Measurements from ENCODE around the gene ACBD6.

ACBD6 gene

GRCh38 chr1:180301135-180301742 lies 201.1 kb downstream of the ACBD6 start:
- no peaks in the 10 kb centered on the region for H4K20me1 ChIP-seq (ENCODE audit: control insufficient read depth, insufficient read depth, low read depth, low read length)
- H3K27ac ChIP-seq (ENCODE audit: low read depth, low read length), result no peak overlapping the region
- TF ChIP-seq EZH2phosphoT487 (IDR thresholded peaks at IDR 0.05; ENCODE audit: borderline replicate concordance, low read length) (no peak), CTCF (IDR thresholded peaks at IDR 0.05; ENCODE audit: low read depth, low read length, poor library complexity, severe bottlenecking) (no peak)
- no peaks in the 10 kb centered on the region for H3K36me3 ChIP-seq (ENCODE audit: control insufficient read depth, low read length)
- H3K4me2 ChIP-seq (ENCODE audit: low read length), result no peak overlapping the region
- H3K79me2 ChIP-seq (ENCODE audit: control insufficient read depth, low read length), result no peaks in the 10 kb centered on the region
- peaks cover 3% of the 10 kb centered on the region; the same call in 1 of the 2 replicates for H3K4me1 ChIP-seq (ENCODE audit: control insufficient read depth, low read length)
- H3K9me3 ChIP-seq (ENCODE audit: control insufficient read depth, insufficient read depth, low read length), result no peaks in the 10 kb centered on the region; the same call in 1 of the 2 replicates
- H3K9me2 ChIP-seq (replicated peaks; ENCODE audit: control insufficient read depth, low read length), result no peaks in the 10 kb centered on the region
- no peaks in the 10 kb centered on the region for H3F3A ChIP-seq (ENCODE audit: control insufficient read depth, insufficient read depth)
- H3K4me3 ChIP-seq (ENCODE audit: low read length), result no peak overlapping the region
- H3K27me3 ChIP-seq (ENCODE audit: control insufficient read depth, low read length), result no peaks in the 10 kb centered on the region

- Histone ChIP-seq H4K20me1 (ENCODE audit: control insufficient read depth, insufficient read depth, low read depth, low read length) (no peaks in the 10 kb centered on the region), H3K79me2 (ENCODE audit: control insufficient read depth, low read length) (no peaks in the 10 kb centered on the region), H3K27me3 (ENCODE audit: control insufficient read depth, low read length) (no peaks in the 10 kb centered on the region), H3K4me1 (ENCODE audit: control insufficient read depth, low read length) (peaks cover 3% of the 10 kb centered on the region; the same call in 1 of the 2 replicates), H3F3A (ENCODE audit: control insufficient read depth, insufficient read depth) (no peaks in the 10 kb centered on the region), H3K4me2 (ENCODE audit: low read length) (no peak overlapping the region), H3K36me3 (ENCODE audit: control insufficient read depth, low read length) (no peaks in the 10 kb centered on the region), H3K9me3 (ENCODE audit: control insufficient read depth, insufficient read depth, low read length) (no peaks in the 10 kb centered on the region), H3K9me2 (replicated peaks; ENCODE audit: control insufficient read depth, low read length) (no peaks in the 10 kb centered on the region), H3K27ac (ENCODE audit: low read depth, low read length) (no peak overlapping the region), H3K4me3 (ENCODE audit: low read length) (no peak overlapping the region)
- TF ChIP-seq CTCF (IDR thresholded peaks at IDR 0.05; ENCODE audit: low read depth, low read length, poor library complexity, severe bottlenecking) (no peak), EZH2phosphoT487 (IDR thresholded peaks at IDR 0.05; ENCODE audit: borderline replicate concordance, low read length) (no peak)
These were observed 202.7 kb downstream of the ACBD6 start for GRCh38 chr1:180299479-180300221.

GRCh38 chr1:180295999-180296398 lies 206.4 kb downstream of the ACBD6 start:
- Histone ChIP-seq H3K4me3 (ENCODE audit: low read length) (no peak overlapping the region), H3K27ac (ENCODE audit: low read depth, low read length) (no peak overlapping the region), H3K4me2 (ENCODE audit: low read length) (no peak overlapping the region), H4K20me1 (ENCODE audit: control insufficient read depth, insufficient read depth, low read depth, low read length) (no peaks in the 10 kb centered on the region), H3K9me3 (ENCODE audit: control insufficient read depth, insufficient read depth, low read length) (no peaks in the 10 kb centered on the region), H3K79me2 (ENCODE audit: control insufficient read depth, low read length) (no peaks in the 10 kb centered on the region), H3K4me1 (ENCODE audit: control insufficient read depth, low read length) (peaks cover 3% of the 10 kb centered on the region; the same call in 1 of the 2 replicates), H3F3A (ENCODE audit: control insufficient read depth, insufficient read depth) (no peaks in the 10 kb centered on the region), H3K36me3 (ENCODE audit: control insufficient read depth, low read length) (no peaks in the 10 kb centered on the region), H3K27me3 (ENCODE audit: control insufficient read depth, low read length) (no peaks in the 10 kb centered on the region), H3K9me2 (replicated peaks; ENCODE audit: control insufficient read depth, low read length) (no peaks in the 10 kb centered on the region)
- TF ChIP-seq EZH2phosphoT487 (IDR thresholded peaks at IDR 0.05; ENCODE audit: borderline replicate concordance, low read length) (no peak), CTCF (IDR thresholded peaks at IDR 0.05; ENCODE audit: low read depth, low read length, poor library complexity, severe bottlenecking) (no peak)

All from DOHH2 (cell line).